Activated T-helper 2 cell treated with anti-CD3 and anti-CD28 coated beads, Interferon-gamma antibody, Interleukin-2, Interleukin-4, amounts not matched to agents 10 μg/mL and 5 μg/mL and 100 μg/mL, durations not matched to agents 14 hours and 24 hours and 36 hours (primary cell): ENCODE results near the gene AOPEP. TPM values are rescaled to one million over a fixed set of nuclear protein-coding genes. Genes with fewer than 3 reads are reported as not detected.
A peak's percentile ranks its signal among the peaks of the same experiment; 100 is the strongest.

Source experiments
- DNase-seq: peaks from one replicate; pipeline ENCODE4 v3.0.0; 2021; ENCODE audit warnings: low spot score
- H3K27ac Mint-ChIP-seq: one replicate; pipeline ENCODE4 v1.8.0; 2021; ENCODE audit warnings: mixed read lengths
- H3K27me3 Mint-ChIP-seq: one replicate; pipeline ENCODE4 v1.8.0; 2021; ENCODE audit warnings: low read depth, mixed read lengths
- H3K36me3 Mint-ChIP-seq: one replicate; pipeline ENCODE4 v1.8.0; 2021; ENCODE audit warnings: low read depth, mixed read lengths
- H3K4me1 Mint-ChIP-seq: one replicate; pipeline ENCODE4 v1.8.0; 2021; ENCODE audit warnings: low read depth, mixed read lengths
- H3K4me3 Mint-ChIP-seq: one replicate; pipeline ENCODE4 v1.8.0; 2021; ENCODE audit warnings: low read depth, mild to moderate bottlenecking, moderate library complexity, mixed read lengths
- H3K9me3 Mint-ChIP-seq: one replicate; pipeline ENCODE4 v1.8.0; 2021; ENCODE audit warnings: mixed read lengths
- intact Hi-C: fragments of 100-400 bp; cut with micrococcal nuclease; formaldehyde crosslinking; loops from one replicate; pipeline ENCODE4 v1.15.1; 2023
- total RNA-seq: library from RNA; stranded (reverse); gene quantifications from 2 replicates; pipeline ENCODE4 v1.2.3, GENCODE V29; 2022

The AOPEP gene
- total RNA-seq, 1 donor from 2014 or later, result 24.6 TPM

DNA sequence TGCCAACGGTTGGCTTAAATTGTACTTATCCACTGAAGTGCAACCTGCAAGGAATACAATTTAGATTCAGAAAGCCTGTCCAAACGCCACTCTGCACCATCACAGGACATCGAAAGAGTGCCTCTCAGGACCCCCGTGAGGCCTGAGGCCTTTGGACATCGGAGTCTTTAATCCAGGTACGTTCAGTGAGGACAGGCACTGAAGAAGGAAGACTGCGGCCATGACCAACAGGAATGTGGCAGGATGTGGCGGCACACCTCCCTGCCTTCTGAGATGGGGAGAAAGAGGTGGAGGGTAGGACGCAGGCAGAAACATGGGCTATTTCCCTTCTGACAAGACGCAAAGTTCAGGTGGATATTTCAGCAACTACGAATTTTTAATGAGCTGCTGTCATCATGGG, 385.2 kb downstream of the AOPEP start:
- no peak for DNase-seq
- H3K27ac Mint-ChIP-seq, result no peak overlapping the region
- no peak overlapping the region for H3K4me3 Mint-ChIP-seq
- intact Hi-C loops, result no loop called here
- no peaks in the 10 kb centered on the region for H3K27me3 Mint-ChIP-seq
- peaks cover 4% of the 10 kb centered on the region for H3K36me3 Mint-ChIP-seq
- H3K9me3 Mint-ChIP-seq, result no peaks in the 10 kb centered on the region
- no peaks in the 10 kb centered on the region for H3K4me1 Mint-ChIP-seq

DNA sequence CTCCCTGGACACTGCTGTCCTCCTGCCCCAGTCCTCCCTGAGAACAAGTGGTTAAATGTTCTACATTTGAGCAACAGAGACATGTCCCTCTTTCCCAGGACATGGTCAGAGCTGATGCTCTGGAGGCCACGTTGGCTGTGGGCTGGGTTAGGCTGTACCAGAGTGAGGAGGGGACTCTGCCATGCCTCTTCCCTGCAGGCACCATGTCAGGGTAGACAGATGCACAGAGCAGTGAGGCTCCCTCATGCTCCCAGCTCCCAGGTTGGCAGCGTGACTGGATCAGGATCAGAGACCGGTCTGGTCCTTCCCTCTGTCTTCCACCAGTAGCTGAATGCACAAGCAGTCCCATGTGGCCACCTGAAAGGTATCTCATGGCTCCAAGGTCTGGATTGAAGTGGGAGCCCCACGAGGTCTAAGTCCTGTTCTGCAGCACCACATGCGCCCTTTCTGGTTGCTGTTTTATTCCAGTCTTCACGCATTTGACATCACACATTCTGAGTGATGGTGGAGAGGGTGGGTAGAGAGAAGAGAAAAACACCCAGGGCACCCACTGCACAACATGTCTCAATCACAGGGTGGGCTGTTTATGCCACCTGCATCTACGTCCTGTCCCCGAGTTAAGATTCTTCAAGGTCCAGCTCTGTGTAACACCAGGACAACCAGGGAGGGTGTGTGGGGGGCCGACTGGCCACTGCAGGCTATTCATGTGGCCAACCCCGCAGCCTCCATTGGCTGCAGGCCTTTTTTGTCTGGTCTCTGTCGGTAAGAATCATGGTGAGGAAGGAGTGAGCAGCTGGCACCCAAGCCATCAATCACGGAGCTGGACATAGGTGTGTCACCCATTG, 386.2 kb downstream of the AOPEP start:
- no peak for DNase-seq
- no peaks in the 10 kb centered on the region for H3K4me1 Mint-ChIP-seq
- no peak overlapping the region for H3K27ac Mint-ChIP-seq
- intact Hi-C loops, result no loop called here
- H3K4me3 Mint-ChIP-seq, result no peak overlapping the region
- H3K36me3 Mint-ChIP-seq, result no peaks in the 10 kb centered on the region
- H3K9me3 Mint-ChIP-seq, result no peaks in the 10 kb centered on the region
- no peaks in the 10 kb centered on the region for H3K27me3 Mint-ChIP-seq

GRCh38 chr9:95115104-95115503, 388.6 kb downstream of the AOPEP start:
- no peak overlapping the region for H3K4me3 Mint-ChIP-seq
- H3K9me3 Mint-ChIP-seq, result no peaks in the 10 kb centered on the region
- no peak for DNase-seq
- H3K4me1 Mint-ChIP-seq, result no peaks in the 10 kb centered on the region
- intact Hi-C loops, result no loop called here
- no peaks in the 10 kb centered on the region for H3K36me3 Mint-ChIP-seq
- no peaks in the 10 kb centered on the region for H3K27me3 Mint-ChIP-seq
- H3K27ac Mint-ChIP-seq, result no peak overlapping the region

DNA sequence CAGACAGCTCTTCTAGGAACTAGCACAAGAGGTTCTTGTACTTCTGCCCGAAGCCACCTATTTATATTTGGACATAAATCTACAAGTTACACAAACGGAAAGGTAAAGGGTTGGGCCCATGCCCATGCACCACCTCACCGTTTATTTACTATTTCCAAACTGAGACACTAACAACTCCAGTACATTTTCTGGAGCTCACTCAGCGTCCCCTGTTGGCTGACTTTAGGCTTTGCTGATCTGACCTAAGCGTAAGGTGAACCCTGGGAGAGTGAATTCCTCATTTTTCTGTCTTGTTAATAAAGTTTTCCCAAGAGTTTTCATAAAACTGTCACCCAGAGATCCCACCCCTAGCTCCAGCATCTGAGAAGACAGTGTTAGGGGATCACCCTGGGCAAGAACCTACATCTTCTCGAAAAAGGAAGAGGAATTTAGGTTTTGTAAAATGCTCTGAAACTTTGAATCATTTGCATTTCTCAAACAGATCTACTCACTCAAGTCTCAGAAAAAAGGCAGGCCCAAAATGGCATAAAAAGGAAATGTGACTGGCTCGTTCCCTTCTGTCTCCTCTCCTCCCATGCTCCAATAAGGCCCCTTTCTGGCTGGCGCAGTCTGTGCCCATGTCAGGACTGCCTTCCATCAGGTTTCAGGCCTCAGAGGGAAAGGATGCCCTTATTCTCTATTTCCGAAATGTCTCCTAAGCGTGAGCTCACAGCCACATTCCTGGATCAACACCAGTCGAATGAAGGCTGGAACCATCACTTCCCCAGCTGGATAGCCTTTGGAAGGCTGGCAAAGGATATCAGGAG, 389.7 kb downstream of the AOPEP start:
- Mint-ChIP-seq H3K27me3 (no peaks in the 10 kb centered on the region), H3K4me1 (peaks cover 2% of the 10 kb centered on the region), H3K4me3 (no peak overlapping the region), H3K9me3 (no peaks in the 10 kb centered on the region), H3K36me3 (no peaks in the 10 kb centered on the region), H3K27ac (no peak overlapping the region)
- DNase-seq, result no peak
- intact Hi-C loops, result no loop called here

DNA sequence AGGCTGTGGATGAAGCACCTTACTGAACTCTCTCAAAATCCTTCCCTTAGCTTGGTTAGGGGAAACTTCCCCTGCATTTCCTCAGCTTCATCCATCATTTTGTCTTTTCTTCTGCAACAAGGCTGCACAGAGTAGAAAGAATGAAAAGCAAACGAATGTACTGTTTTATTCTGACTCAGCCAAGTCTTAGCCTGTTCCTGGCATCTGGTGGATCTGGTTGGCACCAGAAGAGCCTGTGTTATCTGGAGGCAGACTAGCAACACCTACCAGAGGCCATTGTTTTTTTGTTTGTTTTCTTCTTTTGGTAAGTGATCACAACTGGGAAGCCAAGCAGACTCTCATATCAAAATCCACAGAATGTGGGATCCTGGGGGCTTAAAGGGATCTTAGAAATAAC, 390.3 kb downstream of the AOPEP start:
- Mint-ChIP-seq H3K27me3 (no peaks in the 10 kb centered on the region), H3K27ac (no peak overlapping the region), H3K4me3 (no peak overlapping the region), H3K4me1 (peaks cover 3% of the 10 kb centered on the region), H3K9me3 (no peaks in the 10 kb centered on the region), H3K36me3 (peaks cover 2% of the 10 kb centered on the region)
- DNase-seq, result no peak
- intact Hi-C loops, result no loop called here

- intact Hi-C loops, result no loop called here
- Mint-ChIP-seq H3K36me3 (peaks cover 2% of the 10 kb centered on the region), H3K9me3 (no peaks in the 10 kb centered on the region), H3K4me3 (no peak overlapping the region), H3K4me1 (peaks cover 3% of the 10 kb centered on the region), H3K27ac (no peak overlapping the region), H3K27me3 (no peaks in the 10 kb centered on the region)
- no peak for DNase-seq
These were observed 392.1 kb downstream of the AOPEP start for GRCh38 chr9:95118596-95118995.

DNA sequence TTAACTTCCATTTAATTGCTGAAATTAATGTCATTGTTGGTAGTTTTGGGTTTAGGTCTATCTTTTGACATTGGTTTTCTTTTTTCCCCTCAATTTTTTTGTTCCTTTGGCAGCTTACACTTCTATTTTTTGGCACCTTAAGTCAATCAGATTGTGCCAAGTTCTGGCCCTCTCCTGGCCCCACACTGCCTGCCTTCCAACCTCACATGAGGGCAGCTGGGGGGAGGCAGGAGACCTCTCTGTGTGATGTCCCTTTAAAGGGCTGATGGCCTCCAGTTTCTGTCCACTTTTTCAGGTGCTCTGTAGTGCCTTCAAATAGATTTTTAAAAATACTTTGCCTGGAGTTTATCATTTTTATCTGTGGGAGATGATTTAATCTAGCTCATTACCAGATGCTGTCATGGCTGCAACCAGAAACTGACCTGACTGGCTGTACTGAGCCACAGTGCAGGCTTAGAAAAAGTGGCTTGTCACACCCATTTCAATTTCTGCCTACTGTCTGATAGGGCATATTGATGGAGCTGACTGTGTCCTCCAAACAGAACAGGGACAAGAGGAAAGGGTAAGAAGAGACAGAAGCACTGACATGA, 394.4 kb downstream of the AOPEP start:
- intact Hi-C loops, result no loop called here
- Mint-ChIP-seq H3K9me3 (no peaks in the 10 kb centered on the region), H3K36me3 (peaks cover 2% of the 10 kb centered on the region), H3K4me1 (peaks cover 3% of the 10 kb centered on the region), H3K27ac (peak overlapping the region; percentile 28), H3K4me3 (no peak overlapping the region), H3K27me3 (no peaks in the 10 kb centered on the region)
- no peak for DNase-seq

- H3K4me1 Mint-ChIP-seq, result peaks cover 8% of the 10 kb centered on the region
- H3K4me3 Mint-ChIP-seq, result no peak overlapping the region
- H3K27ac Mint-ChIP-seq, result no peak overlapping the region
- no peak for DNase-seq
- H3K27me3 Mint-ChIP-seq, result no peaks in the 10 kb centered on the region
- no peaks in the 10 kb centered on the region for H3K9me3 Mint-ChIP-seq
- peaks cover 2% of the 10 kb centered on the region for H3K36me3 Mint-ChIP-seq
- intact Hi-C loops, result no loop called here
These were observed 398.3 kb downstream of the AOPEP start for GRCh38 chr9:95124582-95125367.

GRCh38 chr9:95125652-95126051, 399.2 kb downstream of the AOPEP start:
- H3K4me1 Mint-ChIP-seq, result peaks cover 8% of the 10 kb centered on the region
- H3K27ac Mint-ChIP-seq, result no peak overlapping the region
- peaks cover 2% of the 10 kb centered on the region for H3K36me3 Mint-ChIP-seq
- no peak for DNase-seq
- H3K27me3 Mint-ChIP-seq, result no peaks in the 10 kb centered on the region
- intact Hi-C loops, result no loop called here
- H3K4me3 Mint-ChIP-seq, result no peak overlapping the region
- no peaks in the 10 kb centered on the region for H3K9me3 Mint-ChIP-seq

GRCh38 chr9:95126739-95127138, 400.2 kb downstream of the AOPEP start:
- no peak overlapping the region for H3K4me3 Mint-ChIP-seq
- DNase-seq, result no peak
- no peak overlapping the region for H3K27ac Mint-ChIP-seq
- H3K36me3 Mint-ChIP-seq, result no peaks in the 10 kb centered on the region
- peaks cover 7% of the 10 kb centered on the region for H3K4me1 Mint-ChIP-seq
- H3K9me3 Mint-ChIP-seq, result no peaks in the 10 kb centered on the region
- intact Hi-C loops, result loop anchor here (1.0 kb wide), 2 partner anchors 400 to 445 kb away; partner anchors contain the start of gene AOPEP
- no peaks in the 10 kb centered on the region for H3K27me3 Mint-ChIP-seq

GRCh38 chr9:95127249-95128176, 401.0 kb downstream of the AOPEP start:
- H3K27me3 Mint-ChIP-seq, result no peaks in the 10 kb centered on the region
- H3K27ac Mint-ChIP-seq, result no peak overlapping the region
- no peaks in the 10 kb centered on the region for H3K9me3 Mint-ChIP-seq
- no peak overlapping the region for H3K4me3 Mint-ChIP-seq
- intact Hi-C loops, result loop anchor here (1.0 kb wide), 2 partner anchors 401 to 446 kb away; partner anchors contain the start of gene AOPEP
- DNase-seq, result peak; percentile 52
- H3K4me1 Mint-ChIP-seq, result peaks cover 7% of the 10 kb centered on the region
- H3K36me3 Mint-ChIP-seq, result no peaks in the 10 kb centered on the region

GRCh38 chr9:95128177-95128524, 401.7 kb downstream of the AOPEP start:
- intact Hi-C loops, result no loop called here

More at GRCh38 chr9:95128177-95128524, 401.7 kb downstream of the AOPEP start:
- Mint-ChIP-seq H3K27ac (no peak overlapping the region), H3K27me3 (no peaks in the 10 kb centered on the region), H3K4me1 (peaks cover 7% of the 10 kb centered on the region), H3K36me3 (no peaks in the 10 kb centered on the region), H3K4me3 (no peak overlapping the region), H3K9me3 (no peaks in the 10 kb centered on the region)
- DNase-seq, result no peak
